ENCODE results near the gene LGI4. TPM values are rescaled to one million over a fixed set of nuclear protein-coding genes. Genes with fewer than 3 reads are reported as not detected.

LGI4 gene
- total and polyA plus RNA-seq, 9 donors = 8.4 to 16.3 (median 11.3) TPM

DNA sequence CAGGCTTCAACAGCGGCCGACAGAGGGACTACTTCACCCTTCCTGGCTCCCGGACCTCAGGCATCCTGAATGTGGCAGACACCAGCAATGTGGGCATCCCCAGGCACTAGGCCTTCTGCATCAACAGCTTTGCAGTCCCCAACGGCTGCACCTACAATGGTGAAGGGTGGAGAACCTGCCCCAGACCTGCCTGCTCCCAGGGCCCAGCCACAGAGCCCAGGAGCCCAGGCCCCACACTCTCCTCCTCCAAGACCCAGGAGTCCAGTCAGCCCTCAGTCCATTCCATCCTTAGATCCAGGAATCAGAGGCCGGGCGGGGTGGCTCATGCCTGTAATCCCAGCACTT is 58.9 kb downstream of the LGI4 start:
- Histone ChIP-seq H3K27ac (ENCODE audit: low read length) (no peak overlapping the region), H3K9me3 (replicated peaks; ENCODE audit: control insufficient read depth, low read depth, low read length) (no peaks in the 10 kb centered on the region), H3K27me3 (ENCODE audit: control insufficient read depth, insufficient read depth, low read length) (peaks cover 2% of the 10 kb centered on the region), H3K36me3 (ENCODE audit: control insufficient read depth, insufficient read depth, low read length) (no peaks in the 10 kb centered on the region), H3K4me1 (ENCODE audit: control insufficient read depth, insufficient read depth, low read length) (no peaks in the 10 kb centered on the region), H3K4me3 (ENCODE audit: low read length) (no peak overlapping the region)
- DNase-seq = no peak
- WGBS (ENCODE audit: insufficient coverage) = 70% methylated on average over 3 of the region's 6 CpGs

DNA sequence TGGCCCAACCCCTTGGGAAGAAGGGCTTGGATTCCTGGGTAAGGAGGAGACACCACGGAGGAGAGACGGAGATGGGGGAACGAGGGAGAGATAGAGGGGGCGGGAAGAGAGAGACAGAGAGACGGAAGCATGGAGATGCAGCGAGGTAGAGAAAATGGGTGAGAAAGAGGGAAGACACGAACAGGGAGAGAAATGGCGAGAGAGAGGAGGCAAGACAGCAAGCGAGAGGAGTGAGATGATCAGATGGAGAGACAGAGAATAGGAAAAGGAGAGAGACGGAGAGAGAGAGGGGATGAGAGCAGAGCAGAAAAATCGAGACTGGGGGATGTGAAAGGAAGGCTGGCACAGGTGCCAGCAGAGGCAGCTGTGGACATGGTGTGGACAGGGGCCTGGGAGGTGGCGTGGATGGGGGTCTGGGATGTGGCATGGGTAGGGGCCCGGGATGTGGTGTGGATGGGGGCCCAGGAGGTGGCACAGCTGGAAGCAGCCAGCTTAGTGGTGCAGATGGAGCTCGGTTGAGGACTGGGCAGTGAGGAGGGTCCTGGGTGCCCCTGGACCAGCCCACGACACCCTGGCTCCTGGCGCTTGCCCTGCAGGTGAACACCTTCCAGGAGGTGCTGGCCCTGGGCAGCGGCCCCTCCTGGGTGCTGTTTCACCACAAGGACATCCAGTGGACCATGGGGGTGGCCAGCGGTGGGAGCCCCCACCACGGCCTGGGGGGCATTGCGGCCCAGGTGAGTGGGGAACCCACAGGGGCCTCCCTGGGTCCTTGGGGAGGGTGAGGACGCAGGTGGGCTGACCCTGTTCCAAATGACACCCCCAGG is 59.4 kb downstream of the LGI4 start:
- H3K9me3 ChIP-seq (replicated peaks; ENCODE audit: control insufficient read depth, low read depth, low read length) = peaks cover 3% of the 10 kb centered on the region
- H3K27me3 ChIP-seq (ENCODE audit: control insufficient read depth, insufficient read depth, low read length) = peaks cover 2% of the 10 kb centered on the region
- no peak overlapping the region for H3K27ac ChIP-seq (ENCODE audit: low read length)
- no peak for DNase-seq
- WGBS (ENCODE audit: insufficient coverage) = 81% methylated on average over 20 of the region's 21 CpGs
- no peaks in the 10 kb centered on the region for H3K4me1 ChIP-seq (ENCODE audit: control insufficient read depth, insufficient read depth, low read length)
- no peak overlapping the region for H3K4me3 ChIP-seq (ENCODE audit: low read length)
- H3K36me3 ChIP-seq (ENCODE audit: control insufficient read depth, insufficient read depth, low read length) = no peaks in the 10 kb centered on the region

Other genes with a start within 250 kb of the LGI4 start
- 3.9 TPM for gene ZNF30, start 208.2 kb downstream of the LGI4 start, total RNA-seq
- 1 to 10 TPM; 2.8 to 4.9 (median 3.6) TPM for gene ZNF30, start 208.2 kb downstream of the LGI4 start, polyA plus RNA-seq (ENCODE audit: insufficient read depth in 1 of 8, insufficient read length in 8 of 8, low replicate concordance in 1 of 8)
- 5.1 TPM for gene ZNF792, start 170.8 kb downstream of the LGI4 start, total RNA-seq
- 1 to 10 TPM; 2.1 to 3.3 (median 2.5) TPM for gene ZNF792, start 170.8 kb downstream of the LGI4 start, polyA plus RNA-seq (ENCODE audit: insufficient read depth in 1 of 8, insufficient read length in 8 of 8, low replicate concordance in 1 of 8)
- gene GRAMD1A, start 134.7 kb downstream of the LGI4 start, total RNA-seq = 16.0 TPM
- gene GRAMD1A, start 134.7 kb downstream of the LGI4 start, polyA plus RNA-seq (ENCODE audit: insufficient read depth in 1 of 8, insufficient read length in 8 of 8, low replicate concordance in 1 of 8) = 10 to 100 TPM; 33.3 to 48.0 (median 38.4) TPM
- 3.2 TPM for gene SCN1B, start 104.6 kb downstream of the LGI4 start, total RNA-seq
- gene SCN1B, start 104.6 kb downstream of the LGI4 start, polyA plus RNA-seq (ENCODE audit: insufficient read depth in 1 of 8, insufficient read length in 8 of 8, low replicate concordance in 1 of 8) = 1 to 10 TPM; 3.0 to 6.7 (median 3.7) TPM
- 0.13 TPM for gene HPN, start 93.3 kb downstream of the LGI4 start, total RNA-seq
- 10 to 100 TPM in 1 of 8 donors, 1 to 10 TPM in 1, under 1 TPM in 5, not detected in 1; 0.14 to 15.6 (median 0.50) TPM for gene HPN, start 93.3 kb downstream of the LGI4 start, polyA plus RNA-seq (ENCODE audit: insufficient read depth in 1 of 8, insufficient read length in 8 of 8, low replicate concordance in 1 of 8)
- gene FXYD3, start 19.2 kb downstream of the LGI4 start, total RNA-seq = 0.35 TPM
- 1 to 10 TPM in 3 of 8 donors, under 1 TPM in 4, not detected in 1; 0.31 to 9.3 (median 0.65) TPM for gene FXYD3, start 19.2 kb downstream of the LGI4 start, polyA plus RNA-seq (ENCODE audit: insufficient read depth in 1 of 8, insufficient read length in 8 of 8, low replicate concordance in 1 of 8)
- 152 TPM for gene FXYD1, start 3.8 kb upstream of the LGI4 start, total RNA-seq
- gene FXYD1, start 3.8 kb upstream of the LGI4 start, polyA plus RNA-seq (ENCODE audit: insufficient read depth in 1 of 8, insufficient read length in 8 of 8, low replicate concordance in 1 of 8) = 100 to 1,000 TPM; 144 to 301 (median 206) TPM
- gene FXYD7, start 8.2 kb upstream of the LGI4 start, total RNA-seq = 0.71 TPM
- 1 to 10 TPM in 2 of 8 donors, under 1 TPM in 6; 0.38 to 1.4 (median 0.63) TPM for gene FXYD7, start 8.2 kb upstream of the LGI4 start, polyA plus RNA-seq (ENCODE audit: insufficient read depth in 1 of 8, insufficient read length in 8 of 8, low replicate concordance in 1 of 8)
- 13.3 TPM for gene FXYD5, start 19.7 kb upstream of the LGI4 start, total RNA-seq
- 10 to 100 TPM; 16.0 to 28.1 (median 21.9) TPM for gene FXYD5, start 19.7 kb upstream of the LGI4 start, polyA plus RNA-seq (ENCODE audit: insufficient read depth in 1 of 8, insufficient read length in 8 of 8, low replicate concordance in 1 of 8)
- not detected for gene FAM187B, start 93.7 kb upstream of the LGI4 start, total RNA-seq
- not detected for gene FAM187B, start 93.7 kb upstream of the LGI4 start, polyA plus RNA-seq (ENCODE audit: insufficient read depth in 1 of 8, insufficient read length in 8 of 8, low replicate concordance in 1 of 8)
- 2.9 TPM for gene LSR, start 113.9 kb upstream of the LGI4 start, total RNA-seq
- gene LSR, start 113.9 kb upstream of the LGI4 start, polyA plus RNA-seq (ENCODE audit: insufficient read depth in 1 of 8, insufficient read length in 8 of 8, low replicate concordance in 1 of 8) = 10 to 100 TPM in 1 of 8 donors, 1 to 10 TPM in 7; 3.2 to 15.2 (median 5.7) TPM
- gene USF2, start 133.9 kb upstream of the LGI4 start, total RNA-seq = 44.9 TPM
- gene USF2, start 133.9 kb upstream of the LGI4 start, polyA plus RNA-seq (ENCODE audit: insufficient read depth in 1 of 8, insufficient read length in 8 of 8, low replicate concordance in 1 of 8) = 100 to 1,000 TPM; 102 to 132 (median 109) TPM
- 0.18 TPM for gene HAMP, start 147.5 kb upstream of the LGI4 start, total RNA-seq
- gene HAMP, start 147.5 kb upstream of the LGI4 start, polyA plus RNA-seq (ENCODE audit: insufficient read depth in 1 of 8, insufficient read length in 8 of 8, low replicate concordance in 1 of 8) = under 1 TPM in 7 of 8 donors, not detected in 1; 0.04 to 0.41 (median 0.10) TPM
- gene MAG, start 157.1 kb upstream of the LGI4 start, total RNA-seq = 2.6 TPM
- gene MAG, start 157.1 kb upstream of the LGI4 start, polyA plus RNA-seq (ENCODE audit: insufficient read depth in 1 of 8, insufficient read length in 8 of 8, low replicate concordance in 1 of 8) = 1 to 10 TPM in 3 of 8 donors, under 1 TPM in 5; 0.16 to 2.5 (median 0.48) TPM
- 3.3 TPM for gene CD22, start 194.1 kb upstream of the LGI4 start, total RNA-seq
- 1 to 10 TPM in 3 of 8 donors, under 1 TPM in 5; 0.55 to 8.9 (median 0.92) TPM for gene CD22, start 194.1 kb upstream of the LGI4 start, polyA plus RNA-seq (ENCODE audit: insufficient read depth in 1 of 8, insufficient read length in 8 of 8, low replicate concordance in 1 of 8)
- 0.04 TPM for gene FFAR1, start 212.8 kb upstream of the LGI4 start, total RNA-seq
- gene FFAR1, start 212.8 kb upstream of the LGI4 start, polyA plus RNA-seq (ENCODE audit: insufficient read depth in 1 of 8, insufficient read length in 8 of 8, low replicate concordance in 1 of 8) = under 1 TPM in 2 of 8 donors, not detected in 6; 0.07 to 0.14 TPM
- gene FFAR3, start 223.4 kb upstream of the LGI4 start, total RNA-seq = 0.22 TPM
- under 1 TPM in 5 of 8 donors, not detected in 3; 0.06 to 0.24 (median 0.16) TPM for gene FFAR3, start 223.4 kb upstream of the LGI4 start, polyA plus RNA-seq (ENCODE audit: insufficient read depth in 1 of 8, insufficient read length in 8 of 8, low replicate concordance in 1 of 8)
- not detected for gene GPR42, start 236.0 kb upstream of the LGI4 start, total RNA-seq
- under 1 TPM in 1 of 8 donors, not detected in 7; 0.15 TPM for gene GPR42, start 236.0 kb upstream of the LGI4 start, polyA plus RNA-seq (ENCODE audit: insufficient read depth in 1 of 8, insufficient read length in 8 of 8, low replicate concordance in 1 of 8)

Data from muscle of leg (tissue), 11 donors.